ENCODE data around the gene FNDC3B. TPM values are rescaled to one million over a fixed set of nuclear protein-coding genes. Genes with fewer than 3 reads are reported as not detected.
"Not testable (repeated sequence)": the region's sequence is repeated elsewhere in the genome, so short reads cannot be mapped to it uniquely, and the experiment has no call there.

The FNDC3B gene
- total RNA-seq, 1 donor from 2014 or later, result 29.0 TPM

DNA sequence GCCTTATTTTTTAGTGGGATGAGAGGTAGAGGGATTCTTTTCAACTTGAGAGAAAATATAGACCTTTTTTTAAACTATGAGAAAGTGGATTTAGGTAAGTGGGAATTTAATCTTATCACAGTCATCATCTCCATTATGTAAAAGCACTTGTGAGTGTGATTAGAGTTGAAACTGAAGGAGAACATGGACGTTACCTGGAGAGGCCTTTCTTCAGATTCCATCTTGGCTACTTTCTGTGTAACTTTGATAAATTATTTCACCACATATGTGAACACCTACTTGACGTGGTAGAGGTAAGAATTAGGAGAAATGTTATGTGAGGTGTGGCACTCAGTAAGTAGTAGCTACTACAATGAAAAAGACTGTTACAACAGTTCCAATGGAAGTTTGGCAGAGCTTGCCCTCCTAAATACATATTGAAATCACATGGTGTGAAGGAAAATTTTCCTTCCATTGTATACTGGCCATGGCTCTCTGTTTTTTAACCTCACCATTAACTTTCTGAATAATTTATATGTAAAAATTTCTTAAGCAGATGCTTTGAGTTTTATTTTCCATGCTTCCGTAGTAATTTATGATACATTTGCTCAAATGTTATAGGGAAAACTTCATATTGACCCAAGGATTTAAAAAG, 193.3 kb downstream of the FNDC3B start:
- Mint-ChIP-seq H3K36me3 (ENCODE audit: low read depth) (peaks cover 11% of the 10 kb centered on the region), H3K27ac (no peak overlapping the region), H3K9me3 (no peaks in the 10 kb centered on the region), H3K4me3 (no peak overlapping the region), H3K27me3 (ENCODE audit: insufficient read depth) (no peaks in the 10 kb centered on the region), H3K4me1 (ENCODE audit: low read depth) (no peaks in the 10 kb centered on the region)
- no peak for DNase-seq (ENCODE audit: low spot score)
- intact Hi-C loops (cut with micrococcal nuclease), result no loop called here

DNA sequence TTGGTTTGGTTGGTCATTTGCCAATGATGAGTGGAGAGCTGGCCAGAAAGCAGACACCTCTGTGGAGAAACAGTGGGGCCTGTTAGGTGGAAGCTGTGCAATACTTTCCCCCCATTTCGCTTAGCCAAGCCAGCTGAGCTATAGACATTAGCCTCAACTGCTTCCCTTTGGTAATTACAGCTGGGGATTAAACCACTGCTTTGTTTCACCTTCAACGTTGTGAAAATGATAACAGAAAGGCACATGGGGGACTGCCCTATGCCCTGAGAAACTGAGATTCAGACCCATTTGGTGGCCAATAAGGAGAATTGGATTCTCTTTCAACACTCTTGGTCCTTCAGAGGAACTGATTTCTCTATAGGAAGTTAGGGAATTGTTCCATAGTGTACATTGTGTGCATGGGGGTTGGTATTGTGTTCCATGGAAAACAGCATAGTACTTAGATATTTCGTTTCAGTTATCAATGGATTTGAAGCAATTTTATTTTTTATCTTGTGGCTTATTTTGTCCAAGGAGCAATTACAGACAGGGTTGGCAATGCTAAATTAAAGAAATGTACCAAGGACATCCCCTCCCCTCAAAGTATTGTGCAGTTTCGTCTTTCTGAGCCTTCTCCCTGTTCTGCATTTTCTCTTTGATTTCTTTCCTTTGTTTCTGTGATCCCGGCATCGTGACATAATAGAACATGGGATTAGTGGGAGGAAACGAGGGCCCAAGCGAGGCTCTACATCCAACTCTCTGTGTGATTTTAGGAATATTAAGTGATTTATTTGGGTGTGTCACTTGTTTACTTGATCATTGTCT, 194.3 kb downstream of the FNDC3B start:
- intact Hi-C loops (cut with micrococcal nuclease), result no loop called here
- H3K27me3 Mint-ChIP-seq (ENCODE audit: insufficient read depth), result no peaks in the 10 kb centered on the region
- no peaks in the 10 kb centered on the region for H3K4me1 Mint-ChIP-seq (ENCODE audit: low read depth)
- no peak for DNase-seq (ENCODE audit: low spot score)
- H3K27ac Mint-ChIP-seq, result no peak overlapping the region
- H3K36me3 Mint-ChIP-seq (ENCODE audit: low read depth), result peaks cover 6% of the 10 kb centered on the region
- no peaks in the 10 kb centered on the region for H3K9me3 Mint-ChIP-seq
- no peak overlapping the region for H3K4me3 Mint-ChIP-seq

DNA sequence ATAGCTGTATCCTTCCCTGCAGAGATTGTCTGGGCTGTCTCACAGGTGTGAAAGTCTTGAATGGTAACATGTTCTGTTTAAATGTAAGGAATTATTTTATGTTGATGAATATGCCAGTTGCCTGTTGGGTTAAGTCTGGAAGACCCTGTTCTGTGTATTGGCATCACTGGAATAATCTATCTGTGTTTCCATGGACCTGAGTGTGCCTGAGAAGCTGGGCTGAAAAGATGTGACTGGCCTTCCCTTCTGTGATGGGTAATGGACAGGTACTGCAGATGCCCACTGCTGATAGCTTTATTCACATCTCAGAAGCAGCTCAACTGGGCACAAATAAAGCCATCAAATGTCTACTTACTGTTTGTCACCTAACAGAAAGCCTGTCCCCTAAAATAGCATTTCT, 196.3 kb downstream of the FNDC3B start:
- DNase-seq (ENCODE audit: low spot score), result no peak
- Mint-ChIP-seq H3K9me3 (peaks cover 2% of the 10 kb centered on the region), H3K36me3 (ENCODE audit: low read depth) (peaks cover 8% of the 10 kb centered on the region), H3K4me1 (ENCODE audit: low read depth) (no peaks in the 10 kb centered on the region), H3K4me3 (no peak overlapping the region), H3K27ac (no peak overlapping the region), H3K27me3 (ENCODE audit: insufficient read depth) (no peaks in the 10 kb centered on the region)
- intact Hi-C loops (cut with micrococcal nuclease), result no loop called here

DNA sequence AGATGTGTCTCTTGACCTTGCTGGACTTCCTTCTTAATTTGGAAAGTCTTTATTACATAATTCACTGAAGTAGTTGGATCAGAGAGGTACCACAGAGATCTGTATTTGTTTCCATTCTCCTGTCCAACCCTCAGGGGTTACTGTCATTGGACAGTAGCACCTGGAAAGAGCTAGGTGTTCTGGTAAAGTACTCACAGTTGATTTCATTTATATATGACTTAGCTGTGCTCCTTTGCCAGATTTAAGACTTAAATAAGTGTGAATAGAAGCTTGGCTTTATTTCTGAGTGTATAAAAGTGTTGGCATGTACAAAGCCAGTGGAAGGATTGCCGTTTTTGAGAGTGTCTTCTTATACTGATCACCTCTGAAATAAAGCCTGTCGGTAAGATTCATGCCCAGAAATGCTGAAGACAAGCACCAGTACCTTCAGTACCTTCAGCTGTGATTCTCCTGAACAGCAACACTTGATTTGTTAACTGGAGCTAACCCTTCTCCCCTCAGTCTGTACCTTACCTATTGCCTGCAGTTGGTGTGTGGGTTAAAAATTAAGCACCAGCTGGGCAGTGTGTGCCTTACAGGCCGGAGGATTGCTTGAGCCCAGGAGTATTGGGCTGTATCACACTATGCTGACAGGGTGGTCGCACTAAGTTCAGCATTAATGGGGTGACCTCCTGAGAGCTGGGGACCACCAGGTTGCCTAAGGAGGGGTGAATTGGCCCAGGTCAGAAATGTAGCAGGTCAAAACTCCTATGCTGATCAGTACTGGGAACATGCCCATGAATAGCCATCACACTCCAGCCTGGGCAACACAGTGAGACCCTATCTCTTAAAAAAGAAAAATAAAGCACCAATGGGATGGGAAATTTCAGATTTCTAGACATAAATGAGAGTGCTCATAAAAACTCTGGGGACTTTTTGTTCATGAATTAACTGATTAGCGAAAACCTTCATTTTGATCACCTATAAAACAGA, 197.7 kb downstream of the FNDC3B start:
- DNase-seq (ENCODE audit: low spot score), result no peak
- Mint-ChIP-seq H3K9me3 (peaks cover 15% of the 10 kb centered on the region), H3K27ac (no peak overlapping the region), H3K4me3 (no peak overlapping the region), H3K4me1 (ENCODE audit: low read depth) (no peaks in the 10 kb centered on the region), H3K27me3 (ENCODE audit: insufficient read depth) (no peaks in the 10 kb centered on the region), H3K36me3 (ENCODE audit: low read depth) (peaks cover 14% of the 10 kb centered on the region)
- intact Hi-C loops (cut with micrococcal nuclease), result no loop called here

DNA sequence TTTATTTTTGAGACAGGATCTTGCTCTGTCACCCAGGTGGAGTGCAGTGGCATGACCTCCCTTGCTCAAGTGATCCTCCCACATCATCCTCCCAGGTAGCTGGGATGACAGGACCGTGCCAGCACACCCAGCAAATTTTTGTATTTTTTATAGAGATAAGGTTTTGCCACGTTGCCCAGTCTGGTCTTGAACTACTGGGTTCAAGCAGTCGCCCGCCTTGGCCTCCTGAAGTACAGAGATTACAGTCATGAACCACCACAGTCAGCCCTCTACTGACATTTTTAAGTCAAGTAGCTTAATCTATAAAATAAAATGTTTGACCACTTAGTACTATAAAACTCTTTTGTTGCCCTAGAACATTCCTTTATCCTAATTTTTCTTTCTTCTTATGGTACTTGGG, 198.8 kb downstream of the FNDC3B start:
- H3K9me3 Mint-ChIP-seq, result peaks cover 25% of the 10 kb centered on the region
- peaks cover 19% of the 10 kb centered on the region for H3K36me3 Mint-ChIP-seq (ENCODE audit: low read depth)
- H3K27me3 Mint-ChIP-seq (ENCODE audit: insufficient read depth), result no peaks in the 10 kb centered on the region
- no peaks in the 10 kb centered on the region for H3K4me1 Mint-ChIP-seq (ENCODE audit: low read depth)
- H3K27ac Mint-ChIP-seq, result no peak overlapping the region
- intact Hi-C loops (cut with micrococcal nuclease), result no loop called here
- DNase-seq (ENCODE audit: low spot score), result no peak
- H3K4me3 Mint-ChIP-seq, result no peak overlapping the region

DNA sequence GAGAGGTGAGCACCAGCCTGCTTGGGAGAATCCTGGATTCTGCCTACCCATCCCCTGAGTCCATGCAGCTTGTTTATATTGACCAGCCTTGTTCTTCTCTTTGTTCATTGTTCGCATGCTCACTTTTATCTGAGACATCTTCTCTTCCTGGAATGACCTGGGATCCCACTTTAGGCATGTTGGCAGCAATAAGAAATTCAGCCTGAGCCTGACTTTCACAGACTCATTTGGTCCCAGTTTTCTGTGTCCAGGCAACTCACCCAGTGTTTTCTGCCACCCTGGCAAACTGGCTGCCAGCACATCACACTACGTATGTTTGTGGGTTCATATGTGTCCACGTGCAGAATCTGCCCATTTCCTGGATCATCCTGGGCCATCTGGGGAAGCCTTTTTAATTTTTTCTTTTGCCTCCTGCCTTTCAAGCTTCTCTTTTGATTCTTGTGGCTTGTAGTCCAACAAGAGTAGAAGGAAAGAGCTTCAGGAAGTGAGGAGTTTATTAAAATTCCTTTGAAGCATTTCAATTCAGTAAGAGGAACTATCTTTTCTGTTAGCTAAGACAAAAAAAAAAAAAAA, 199.9 kb downstream of the FNDC3B start:
- peaks cover 24% of the 10 kb centered on the region for H3K36me3 Mint-ChIP-seq (ENCODE audit: low read depth)
- H3K4me1 Mint-ChIP-seq (ENCODE audit: low read depth), result peaks cover 9% of the 10 kb centered on the region
- DNase-seq (ENCODE audit: low spot score), result no peak
- H3K27ac Mint-ChIP-seq, result no peak overlapping the region
- intact Hi-C loops (cut with micrococcal nuclease), result no loop called here
- no peaks in the 10 kb centered on the region for H3K27me3 Mint-ChIP-seq (ENCODE audit: insufficient read depth)
- H3K9me3 Mint-ChIP-seq, result peaks cover 35% of the 10 kb centered on the region
- no peak overlapping the region for H3K4me3 Mint-ChIP-seq

DNA sequence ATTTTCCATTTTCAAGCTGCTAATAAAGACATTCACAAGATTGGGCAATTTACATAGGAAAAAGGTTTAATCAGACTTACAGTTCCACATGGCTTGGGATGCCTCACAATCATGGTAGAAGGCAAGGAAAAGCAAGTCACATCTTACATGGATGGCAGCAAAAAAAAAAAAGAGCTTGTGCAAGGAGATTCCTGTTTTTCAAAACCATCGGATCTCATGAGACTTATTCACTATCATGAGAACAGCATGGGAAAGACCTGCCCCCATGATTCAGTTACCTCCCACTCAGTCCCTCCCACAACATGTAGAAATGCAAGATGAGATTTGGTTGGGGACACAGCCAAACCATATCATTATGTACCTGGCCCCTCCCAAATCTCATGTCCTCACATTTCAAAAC, 202.0 kb downstream of the FNDC3B start:
- no peak overlapping the region for H3K27ac Mint-ChIP-seq
- H3K4me3 Mint-ChIP-seq, result no peak overlapping the region
- H3K36me3 Mint-ChIP-seq (ENCODE audit: low read depth), result peaks cover 24% of the 10 kb centered on the region
- H3K4me1 Mint-ChIP-seq (ENCODE audit: low read depth), result peaks cover 9% of the 10 kb centered on the region
- intact Hi-C loops (cut with micrococcal nuclease), result no loop called here
- no peaks in the 10 kb centered on the region for H3K27me3 Mint-ChIP-seq (ENCODE audit: insufficient read depth)
- DNase-seq (ENCODE audit: low spot score), result no peak
- H3K9me3 Mint-ChIP-seq, result peaks cover 35% of the 10 kb centered on the region

DNA sequence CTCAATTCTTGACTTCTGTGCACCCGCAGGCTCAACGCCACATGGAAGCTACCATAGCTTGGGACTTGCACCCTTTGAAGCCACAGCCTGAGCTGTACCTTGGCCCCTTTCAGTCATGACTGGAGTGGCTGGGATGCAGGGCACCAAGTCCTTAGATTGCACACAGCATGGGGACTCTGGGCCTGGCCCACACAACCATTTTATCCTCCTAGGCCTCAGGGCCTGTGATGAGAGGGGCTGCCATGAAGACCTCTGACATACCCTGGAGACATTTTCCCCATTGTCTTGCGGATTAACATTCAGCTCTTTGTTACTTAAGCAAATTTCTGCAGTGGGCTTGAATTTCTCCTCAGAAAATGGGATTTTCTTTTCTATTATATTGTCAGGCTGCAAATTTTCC, 203.1 kb downstream of the FNDC3B start:
- H3K36me3 Mint-ChIP-seq (ENCODE audit: low read depth), result peaks cover 25% of the 10 kb centered on the region
- H3K27ac Mint-ChIP-seq; H3K4me3 Mint-ChIP-seq; H3K27me3 Mint-ChIP-seq (ENCODE audit: insufficient read depth); intact Hi-C loops (cut with micrococcal nuclease); DNase-seq (ENCODE audit: low spot score): not testable (repeated sequence)
- H3K4me1 Mint-ChIP-seq (ENCODE audit: low read depth), result peaks cover 11% of the 10 kb centered on the region
- H3K9me3 Mint-ChIP-seq, result peaks cover 35% of the 10 kb centered on the region

DNA sequence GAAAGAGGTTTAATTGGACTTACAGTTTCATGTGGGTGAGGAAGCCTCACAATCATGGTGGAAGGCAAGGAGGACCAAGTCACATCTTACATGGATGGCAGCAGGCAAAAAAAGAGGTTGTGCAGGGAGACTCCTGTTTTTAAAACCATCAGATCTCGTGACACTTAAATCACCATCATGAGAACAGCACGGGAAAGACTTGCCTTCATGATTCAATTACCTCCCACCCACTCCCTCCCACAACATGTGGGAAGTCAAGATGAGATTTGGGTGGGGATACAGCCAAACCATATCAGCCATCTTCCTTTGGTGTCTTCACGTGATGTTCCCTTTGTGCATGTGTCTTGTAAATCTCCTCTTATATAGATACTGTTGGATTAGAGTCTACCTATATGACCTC, 204.0 kb downstream of the FNDC3B start:
- peaks cover 35% of the 10 kb centered on the region for H3K9me3 Mint-ChIP-seq

DNA sequence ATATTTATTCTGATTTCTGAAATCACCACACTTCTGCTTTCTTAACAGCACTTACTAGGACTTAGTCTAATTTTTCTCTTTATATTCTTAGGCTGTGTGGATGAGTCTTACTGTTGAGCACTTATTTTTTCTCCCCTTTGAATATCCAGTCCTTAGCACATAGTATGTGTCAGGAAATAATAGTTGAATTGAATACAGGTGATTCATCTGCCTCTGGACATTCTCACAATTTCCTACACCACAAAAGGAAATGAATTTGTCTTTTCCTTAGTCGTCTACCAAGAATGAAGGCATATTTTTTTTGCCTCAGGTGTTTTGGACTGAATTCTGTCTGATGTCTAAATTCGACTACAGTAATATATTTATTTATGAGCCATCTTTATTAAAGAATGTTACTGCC, 204.6 kb downstream of the FNDC3B start:
- peaks cover 35% of the 10 kb centered on the region for H3K9me3 Mint-ChIP-seq
- no peaks in the 10 kb centered on the region for H3K27me3 Mint-ChIP-seq (ENCODE audit: insufficient read depth)
- no peak overlapping the region for H3K27ac Mint-ChIP-seq
- intact Hi-C loops (cut with micrococcal nuclease), result no loop called here
- peaks cover 17% of the 10 kb centered on the region for H3K4me1 Mint-ChIP-seq (ENCODE audit: low read depth)
- no peak overlapping the region for H3K4me3 Mint-ChIP-seq
- no peak for DNase-seq (ENCODE audit: low spot score)
- H3K36me3 Mint-ChIP-seq (ENCODE audit: low read depth), result peaks cover 27% of the 10 kb centered on the region

More for the DNA sequence above, 204.0 kb downstream of the FNDC3B start:
- H3K27me3 Mint-ChIP-seq (ENCODE audit: insufficient read depth); DNase-seq (ENCODE audit: low spot score); intact Hi-C loops (cut with micrococcal nuclease); H3K27ac Mint-ChIP-seq; H3K4me3 Mint-ChIP-seq: not testable (repeated sequence)
- H3K36me3 Mint-ChIP-seq (ENCODE audit: low read depth), result peaks cover 27% of the 10 kb centered on the region
- peaks cover 17% of the 10 kb centered on the region for H3K4me1 Mint-ChIP-seq (ENCODE audit: low read depth)

DNA sequence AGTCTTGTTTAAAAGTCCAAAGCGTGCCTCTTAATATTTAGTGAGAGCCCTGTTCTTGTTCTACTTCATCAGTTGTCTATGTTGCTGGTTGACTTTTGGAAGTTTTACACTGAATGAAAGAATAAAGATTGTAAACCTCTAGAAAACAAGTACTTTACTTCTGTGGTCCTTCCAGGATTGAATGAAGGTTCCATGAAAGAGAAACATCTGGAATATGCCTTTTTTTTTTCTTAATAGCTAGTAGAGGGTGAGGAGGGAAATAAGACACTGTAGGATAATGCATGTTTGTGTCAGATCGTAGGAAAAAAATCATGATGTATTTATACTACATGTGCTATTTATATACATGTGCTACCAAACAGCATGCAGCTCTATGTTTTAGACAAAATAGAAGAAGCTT, 205.9 kb downstream of the FNDC3B start:
- peaks cover 35% of the 10 kb centered on the region for H3K9me3 Mint-ChIP-seq
- H3K27me3 Mint-ChIP-seq (ENCODE audit: insufficient read depth), result no peaks in the 10 kb centered on the region
- H3K27ac Mint-ChIP-seq, result no peak overlapping the region
- intact Hi-C loops (cut with micrococcal nuclease), result no loop called here
- DNase-seq (ENCODE audit: low spot score), result no peak
- H3K4me1 Mint-ChIP-seq (ENCODE audit: low read depth), result peaks cover 17% of the 10 kb centered on the region
- peaks cover 27% of the 10 kb centered on the region for H3K36me3 Mint-ChIP-seq (ENCODE audit: low read depth)
- no peak overlapping the region for H3K4me3 Mint-ChIP-seq

DNA sequence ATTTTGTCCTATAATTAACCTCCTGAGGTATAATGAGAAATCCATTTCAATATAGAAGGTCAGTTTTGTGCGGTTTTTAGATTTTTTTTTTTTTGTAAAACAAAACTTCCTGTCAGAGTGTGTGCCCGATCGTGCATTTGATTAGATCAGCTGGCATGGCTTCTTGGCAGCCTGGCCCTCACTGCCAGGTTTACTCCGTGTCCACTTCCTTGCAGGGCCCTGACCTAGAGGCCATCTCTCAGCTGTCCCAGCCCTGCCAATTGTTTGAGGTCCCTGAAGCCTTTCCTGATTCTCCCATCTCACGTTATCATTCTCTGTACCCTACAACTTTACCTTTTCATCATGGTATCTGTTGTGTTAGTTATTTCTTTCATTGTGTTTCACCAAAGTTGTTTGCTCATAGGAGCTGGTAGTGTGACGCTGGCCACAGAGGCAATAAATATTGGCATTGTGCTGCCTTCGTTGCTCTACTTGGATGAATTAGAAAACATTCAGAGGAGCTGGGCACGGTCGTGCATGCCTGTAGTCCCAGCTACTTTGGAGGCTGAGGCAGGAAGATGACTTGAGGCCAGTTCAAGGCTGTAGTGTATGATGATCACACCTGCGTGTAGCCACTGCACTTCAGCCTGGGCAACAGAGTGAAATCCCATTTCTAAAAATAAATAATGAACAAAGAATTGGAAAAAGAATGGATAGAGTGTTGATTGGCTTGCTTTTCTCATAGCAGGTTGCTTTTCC, 206.9 kb downstream of the FNDC3B start:
- no peak for DNase-seq (ENCODE audit: low spot score)
- intact Hi-C loops (cut with micrococcal nuclease), result no loop called here
- Mint-ChIP-seq H3K27ac (no peak overlapping the region), H3K4me3 (no peak overlapping the region), H3K27me3 (ENCODE audit: insufficient read depth) (no peaks in the 10 kb centered on the region), H3K9me3 (peaks cover 28% of the 10 kb centered on the region), H3K4me1 (ENCODE audit: low read depth) (peaks cover 17% of the 10 kb centered on the region), H3K36me3 (ENCODE audit: low read depth) (peaks cover 21% of the 10 kb centered on the region)

Data from activated T-helper 1 cell treated with anti-CD3 and anti-CD28 coated beads, Interleukin-12 subunit alpha, Interleukin-12 subunit beta, Interleukin-2, Interleukin-4 antibody, amounts not matched to agents 30 ng/mL and 10 ng/mL and 1 ng/mL, durations not matched to agents 14 hours and 24 hours and 36 hours (primary cell).